ENCODE measurements around the gene DCLK1. TPM values are rescaled to one million over a fixed set of nuclear protein-coding genes. Genes with fewer than 3 reads are reported as not detected.

The DCLK1 gene
- 2.9 and 3.4 TPM in 2 replicates for total RNA-seq

DNA sequence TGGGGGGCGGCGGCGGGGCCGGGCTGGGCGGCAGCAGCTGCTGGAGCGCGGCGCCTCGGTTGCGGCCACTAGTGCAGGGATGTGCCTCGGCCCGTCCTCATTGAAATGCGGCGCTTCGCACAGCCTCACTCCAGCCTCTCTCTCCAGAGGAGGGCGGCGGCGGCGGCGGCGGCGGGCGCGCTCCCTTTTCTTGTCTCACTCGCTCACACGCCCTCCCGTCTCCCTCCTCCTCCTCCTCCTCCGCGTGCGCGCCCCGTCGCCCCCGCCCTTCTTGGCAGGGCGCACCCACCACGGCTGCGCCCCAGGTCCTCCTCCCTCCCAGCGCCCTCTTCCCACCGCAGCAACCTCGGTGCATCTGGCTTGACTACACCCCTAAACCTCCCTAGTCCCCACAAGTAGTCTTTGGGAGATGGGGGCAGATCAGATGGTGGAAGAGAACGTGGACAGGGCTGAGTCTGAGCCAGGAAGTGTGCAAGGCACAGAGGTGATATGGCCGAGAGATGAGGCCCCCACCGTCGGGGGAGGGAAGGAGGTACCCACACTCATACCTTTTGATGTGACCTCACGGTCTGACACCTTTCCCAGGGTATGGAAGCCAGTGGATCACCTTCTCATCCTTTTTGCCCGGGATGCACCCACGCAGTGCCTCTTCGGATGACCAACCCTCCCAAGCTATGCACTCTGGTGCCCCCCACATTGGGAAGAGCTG is at the start of gene DCLK1:
TSS of gene DCLK1 (minus strand) at position 161 of the 709 bp plus-strand sequence.
- no peaks in the 10 kb centered on the region for H3K36me3 ChIP-seq (ENCODE audit: control insufficient read depth, insufficient read depth, low read length)
- no peak for DNase-seq (ENCODE audit: low read depth)
- H3K4me3 ChIP-seq (ENCODE audit: low read depth, low read length), result peak within 1 kb of the TSS; percentile 34
- peaks cover 9% of the 10 kb centered on the region for H3K27me3 ChIP-seq (ENCODE audit: control insufficient read depth, insufficient read depth, low read length)
- TF ChIP-seq, protein P1, sequence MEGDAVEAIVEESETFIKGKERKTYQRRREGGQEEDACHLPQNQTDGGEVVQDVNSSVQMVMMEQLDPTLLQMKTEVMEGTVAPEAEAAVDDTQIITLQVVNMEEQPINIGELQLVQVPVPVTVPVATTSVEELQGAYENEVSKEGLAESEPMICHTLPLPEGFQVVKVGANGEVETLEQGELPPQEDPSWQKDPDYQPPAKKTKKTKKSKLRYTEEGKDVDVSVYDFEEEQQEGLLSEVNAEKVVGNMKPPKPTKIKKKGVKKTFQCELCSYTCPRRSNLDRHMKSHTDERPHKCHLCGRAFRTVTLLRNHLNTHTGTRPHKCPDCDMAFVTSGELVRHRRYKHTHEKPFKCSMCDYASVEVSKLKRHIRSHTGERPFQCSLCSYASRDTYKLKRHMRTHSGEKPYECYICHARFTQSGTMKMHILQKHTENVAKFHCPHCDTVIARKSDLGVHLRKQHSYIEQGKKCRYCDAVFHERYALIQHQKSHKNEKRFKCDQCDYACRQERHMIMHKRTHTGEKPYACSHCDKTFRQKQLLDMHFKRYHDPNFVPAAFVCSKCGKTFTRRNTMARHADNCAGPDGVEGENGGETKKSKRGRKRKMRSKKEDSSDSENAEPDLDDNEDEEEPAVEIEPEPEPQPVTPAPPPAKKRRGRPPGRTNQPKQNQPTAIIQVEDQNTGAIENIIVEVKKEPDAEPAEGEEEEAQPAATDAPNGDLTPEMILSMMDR (IDR thresholded peaks at IDR 0.05; ENCODE audit: insufficient read depth, low read length, poor library complexity, severe bottlenecking), result no peak

DNA sequence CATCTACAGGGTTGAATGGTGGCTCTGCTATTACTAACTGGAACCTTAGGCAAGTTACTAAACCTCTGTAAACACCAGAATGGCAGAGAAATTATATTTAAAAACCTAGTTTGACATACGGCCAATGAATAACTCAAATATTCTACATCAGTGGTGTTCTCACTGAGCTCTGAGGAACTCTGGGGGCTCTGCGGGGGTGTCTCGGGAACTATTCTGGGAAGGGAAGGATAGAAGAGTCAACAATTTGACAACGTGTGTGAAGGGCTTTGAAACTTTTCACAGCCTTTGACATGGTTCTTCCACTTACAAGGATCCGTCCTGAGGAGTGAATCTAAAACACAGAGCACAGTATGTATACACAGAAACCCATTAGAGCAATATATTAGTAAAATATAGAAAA is 44.4 kb upstream of the DCLK1 start:
- Histone ChIP-seq H3K36me3 (ENCODE audit: control insufficient read depth, insufficient read depth, low read length) (no peaks in the 10 kb centered on the region), H3K4me3 (ENCODE audit: low read depth, low read length) (no peak overlapping the region), H3K27me3 (ENCODE audit: control insufficient read depth, insufficient read depth, low read length) (no peaks in the 10 kb centered on the region)
- TF ChIP-seq, protein P1 (IDR thresholded peaks at IDR 0.05; ENCODE audit: insufficient read depth, low read length, poor library complexity, severe bottlenecking), result no peak
- DNase-seq (ENCODE audit: low read depth), result no peak

DNA sequence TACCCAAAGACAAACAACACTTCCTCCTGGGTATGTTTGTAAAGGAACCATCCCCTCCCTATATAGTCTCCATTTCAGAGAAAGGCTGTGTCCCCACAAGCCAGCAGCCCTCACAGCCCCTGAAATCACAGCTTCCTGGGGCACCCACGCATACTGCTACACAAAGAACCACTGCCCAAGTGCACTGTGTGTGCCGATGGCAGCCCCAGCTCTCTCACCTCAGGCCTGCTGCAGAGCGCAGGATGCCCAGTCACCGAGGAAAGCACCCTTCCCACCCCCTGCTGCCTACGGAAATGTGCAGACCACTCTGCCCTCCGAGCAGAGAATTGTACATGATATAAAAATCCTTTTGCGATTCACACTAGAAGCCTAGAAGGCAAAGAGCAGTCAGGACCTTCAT is 43.7 kb upstream of the DCLK1 start:
- TF ChIP-seq, protein P1 (IDR thresholded peaks at IDR 0.05; ENCODE audit: insufficient read depth, low read length, poor library complexity, severe bottlenecking), result no peak
- no peak for DNase-seq (ENCODE audit: low read depth)
- H3K36me3 ChIP-seq (ENCODE audit: control insufficient read depth, insufficient read depth, low read length), result no peaks in the 10 kb centered on the region
- H3K4me3 ChIP-seq (ENCODE audit: low read depth, low read length), result no peak overlapping the region
- no peaks in the 10 kb centered on the region for H3K27me3 ChIP-seq (ENCODE audit: control insufficient read depth, insufficient read depth, low read length)

DNA sequence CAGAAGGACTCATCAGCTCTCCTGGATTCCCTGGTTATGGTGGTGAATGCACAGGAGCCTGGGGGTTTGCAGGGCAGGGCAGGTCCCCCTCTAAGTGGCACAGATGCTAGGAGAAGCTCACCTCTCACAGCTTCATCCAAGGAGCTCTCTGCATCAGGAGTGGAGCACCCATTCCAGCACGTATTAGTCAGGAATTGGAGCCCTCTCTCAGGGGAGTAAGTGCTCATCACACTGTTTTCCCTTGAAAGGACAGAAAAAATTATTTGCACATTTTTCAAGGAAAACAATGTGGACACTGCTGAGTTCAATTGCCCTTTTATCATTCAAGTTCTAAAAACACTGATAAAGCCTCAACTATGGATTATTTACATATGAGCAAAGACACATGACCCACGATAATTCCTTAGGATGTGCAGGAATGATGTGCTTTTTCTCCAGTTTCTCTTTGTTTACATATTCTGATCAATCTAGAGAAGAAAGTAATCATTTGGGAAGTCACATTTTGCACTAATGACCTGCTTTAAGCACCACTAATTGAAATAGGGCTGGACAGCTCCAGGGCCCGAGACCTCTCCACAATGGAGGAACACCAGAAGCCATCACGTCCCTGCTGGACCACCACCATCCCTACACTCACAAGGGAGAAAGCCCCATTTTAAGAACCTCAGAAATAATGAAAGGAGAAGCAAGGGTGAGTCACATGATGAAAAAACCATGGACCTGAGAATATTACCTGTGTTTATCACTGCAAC is 42.6 kb upstream of the DCLK1 start:
- Histone ChIP-seq H3K4me3 (ENCODE audit: low read depth, low read length) (no peak overlapping the region), H3K36me3 (ENCODE audit: control insufficient read depth, insufficient read depth, low read length) (no peaks in the 10 kb centered on the region), H3K27me3 (ENCODE audit: control insufficient read depth, insufficient read depth, low read length) (no peaks in the 10 kb centered on the region)
- no peak for DNase-seq (ENCODE audit: low read depth)
- TF ChIP-seq, protein P1 (IDR thresholded peaks at IDR 0.05; ENCODE audit: insufficient read depth, low read length, poor library complexity, severe bottlenecking), result no peak

DNA sequence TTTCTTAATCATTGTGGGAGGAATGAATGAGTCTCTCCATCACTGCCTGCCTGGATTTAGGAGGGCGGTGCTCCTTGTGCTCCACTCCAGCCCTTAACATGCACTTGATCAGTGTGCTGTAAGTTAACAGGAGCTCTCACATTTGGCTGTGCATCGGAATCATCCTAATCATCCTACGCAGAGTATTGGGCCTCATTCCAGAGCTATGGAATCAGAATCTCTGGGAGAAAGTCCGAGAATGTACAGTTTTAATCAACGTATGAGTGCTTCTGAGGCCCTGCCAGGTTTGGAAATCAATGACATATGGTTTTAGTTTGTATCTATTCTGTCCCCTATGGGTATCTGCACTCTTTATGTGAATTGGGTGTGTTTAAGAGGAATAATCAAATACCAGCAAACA is 34.9 kb upstream of the DCLK1 start:
- no peak for DNase-seq (ENCODE audit: low read depth)
- Histone ChIP-seq H3K4me3 (ENCODE audit: low read depth, low read length) (no peak overlapping the region), H3K27me3 (ENCODE audit: control insufficient read depth, insufficient read depth, low read length) (no peaks in the 10 kb centered on the region), H3K36me3 (ENCODE audit: control insufficient read depth, insufficient read depth, low read length) (no peaks in the 10 kb centered on the region)
- TF ChIP-seq, protein P1 (IDR thresholded peaks at IDR 0.05; ENCODE audit: insufficient read depth, low read length, poor library complexity, severe bottlenecking), result no peak
